Neural progenitor cell (in vitro differentiated cells): ENCODE data around the gene ALPK1.

Experiments
- CTCF ChIP-seq: fragments of 200-600 bp; sonication (generic); IDR thresholded peaks from 2 replicates; pipeline ENCODE4 v1.5.1; 2017; ENCODE audit warnings: antibody characterized with exemption, mild to moderate bottlenecking
- EZH2 ChIP-seq: fragments of 200-600 bp; sonication (generic); IDR thresholded peaks from 2 replicates; pipeline ENCODE4 v1.6.1; 2017; ENCODE audit warnings: antibody characterized with exemption, mild to moderate bottlenecking, moderate library complexity
- EZH2phosphoT487 ChIP-seq: fragments of 200-600 bp; sonication (generic); IDR thresholded peaks from 2 replicates; pipeline ENCODE4 v1.6.1; 2017; ENCODE audit warnings: antibody characterized with exemption

GRCh38 chr4:112423591-112423990, 126.4 kb downstream of the ALPK1 start:
- TF ChIP-seq CTCF = no peak
- TF ChIP-seq EZH2phosphoT487 = no peak
- no peak for TF ChIP-seq EZH2
